NCI-H2196 treated with DMSO at 0.1 percent for 48 hours (cell line): ENCODE data around the gene AKAP13.

Experiments used
- DNase-seq: peaks from one replicate; lab custom pipeline; 2025; ENCODE audit not compliant: unreplicated experiment; lab: John Stamatoyannopoulos, UW

Gene AKAP13

DNA sequence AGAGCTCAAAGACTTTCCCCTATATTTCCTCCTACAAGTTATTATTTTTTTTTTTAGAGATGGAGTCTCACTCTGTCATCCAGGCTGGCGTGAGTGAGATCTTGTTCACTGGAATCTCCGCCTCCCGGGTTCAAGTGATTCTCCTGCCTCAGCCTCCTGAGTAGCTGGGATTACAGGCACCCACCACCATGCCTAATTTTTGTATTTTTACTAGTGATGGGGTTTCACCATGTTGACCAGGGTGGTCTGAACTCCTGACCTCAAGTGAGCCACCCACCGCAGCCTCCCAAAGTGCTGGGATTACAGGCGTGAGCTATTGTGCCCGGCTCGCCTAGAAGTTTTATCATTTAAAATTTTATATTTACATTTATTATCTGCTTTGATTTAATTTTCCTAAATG, 5.9 kb downstream of the AKAP13 start:
- no peak for DNase-seq

DNA sequence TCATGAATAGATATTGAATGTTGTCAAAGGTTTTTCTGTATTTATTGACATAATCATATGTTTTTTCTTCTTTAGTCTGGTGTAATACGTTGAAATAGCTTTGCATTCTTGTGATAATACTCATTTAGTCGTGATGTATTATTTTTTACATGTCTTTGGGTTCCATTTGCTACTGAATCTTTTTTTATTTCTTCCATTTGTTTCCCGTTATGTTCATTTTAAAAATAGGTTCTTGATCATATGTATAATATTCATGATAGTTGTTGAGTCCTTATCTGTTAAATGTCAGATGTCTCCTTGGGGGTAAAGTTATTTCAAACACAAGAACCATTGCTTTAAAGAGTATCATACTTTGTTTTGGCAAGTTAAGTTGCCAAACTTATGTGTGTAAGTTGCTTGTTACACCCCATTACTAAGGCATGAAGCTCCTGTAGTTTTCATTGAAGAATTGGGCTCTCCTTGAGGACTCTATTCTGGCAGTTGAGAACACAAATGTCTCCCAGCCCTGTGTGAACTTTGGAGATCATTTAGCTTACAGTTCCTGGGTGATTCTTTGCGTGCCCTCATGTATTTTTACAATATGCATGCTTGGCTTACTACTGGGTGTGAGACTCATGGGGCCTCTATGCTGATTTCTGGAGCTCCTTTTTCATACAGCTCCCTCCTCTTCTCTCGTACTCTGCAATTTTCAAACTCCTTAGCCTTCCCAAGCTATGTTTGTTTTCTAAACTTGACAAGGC, 8.3 kb downstream of the AKAP13 start:
- DNase-seq: no peak

- DNase-seq: no peak
Measured at GRCh38 chr15:85389306-85389650, 8.9 kb downstream of the AKAP13 start.

GRCh38 chr15:85389772-85390171, 9.4 kb downstream of the AKAP13 start:
- no peak for DNase-seq

DNA sequence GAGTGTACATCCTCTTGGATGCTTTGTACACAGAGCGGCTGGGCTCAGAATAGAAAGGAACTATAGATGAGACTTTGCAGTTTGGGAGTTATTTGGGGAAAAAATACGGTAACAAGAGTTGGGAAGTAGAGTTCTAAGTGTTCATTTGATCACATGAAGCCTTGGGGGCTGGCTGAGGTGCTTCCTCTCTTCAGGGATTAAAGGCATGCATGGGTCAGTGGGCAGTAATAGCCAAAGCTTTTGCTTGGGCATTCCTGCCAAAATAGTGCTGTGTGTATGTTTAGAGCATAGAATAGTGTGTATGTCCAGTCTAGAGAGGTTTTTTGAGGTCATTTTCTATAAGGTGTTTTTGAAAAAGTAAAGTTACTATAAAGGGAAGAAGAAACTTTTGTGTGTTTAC, 12.8 kb downstream of the AKAP13 start:
- DNase-seq: no peak

DNA sequence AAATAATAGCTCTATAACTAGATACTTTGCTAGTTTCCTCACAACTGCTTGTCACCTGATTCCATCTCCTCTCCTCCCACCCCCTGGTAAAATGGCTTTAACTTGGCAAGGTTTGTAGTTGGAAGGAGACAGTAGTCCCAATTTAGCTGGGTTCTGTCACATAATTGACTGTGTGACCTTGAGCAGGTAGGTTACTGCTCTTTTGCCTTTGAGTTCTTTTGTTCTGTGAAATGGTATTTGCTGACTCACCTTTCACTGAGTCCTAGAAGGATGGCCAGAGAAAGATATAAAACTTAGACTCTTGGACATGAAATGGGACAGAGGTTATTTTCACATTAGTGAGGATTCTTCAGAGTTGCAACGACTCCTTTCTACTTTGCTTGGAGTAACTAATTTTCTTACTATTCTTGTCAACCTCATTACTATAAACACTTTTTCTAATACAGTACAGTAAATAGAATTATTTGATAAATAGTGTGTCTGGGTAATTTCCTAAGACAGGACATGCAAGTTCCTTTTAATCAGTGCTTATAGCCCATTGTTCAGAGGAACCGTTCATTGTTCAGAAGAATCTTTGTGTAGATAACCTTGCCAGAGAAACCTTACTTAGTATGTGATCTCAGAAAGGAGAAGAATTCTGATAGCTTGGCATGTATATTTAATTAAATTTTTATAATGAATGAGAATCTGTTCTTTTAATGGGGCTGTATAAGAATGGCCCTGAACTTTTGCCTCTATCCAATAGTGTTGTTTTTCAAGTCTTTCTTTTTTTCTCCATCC, 14.3 kb downstream of the AKAP13 start:
- DNase-seq: no peak

DNA sequence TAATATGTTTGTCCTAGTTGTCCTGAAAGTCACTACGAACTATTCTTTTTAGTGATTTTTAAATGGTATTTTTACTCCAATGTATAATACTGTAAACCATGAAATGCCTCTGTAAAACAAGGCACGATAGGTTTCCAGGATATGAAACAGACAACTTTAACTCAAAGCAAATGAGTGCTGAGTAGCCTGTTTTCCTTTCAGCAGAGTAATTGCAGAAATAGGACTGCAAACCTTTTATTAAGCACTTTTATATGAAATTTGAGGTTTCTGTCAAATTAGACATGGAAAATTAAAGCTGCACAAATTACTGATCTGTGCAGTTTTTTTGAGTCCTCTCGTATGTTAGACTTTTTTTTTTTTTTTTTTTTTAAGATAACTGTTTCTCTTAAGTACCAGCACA, 16.2 kb downstream of the AKAP13 start:
- DNase-seq: no peak

GRCh38 chr15:85397151-85397550, 16.7 kb downstream of the AKAP13 start:
- DNase-seq: no peak

- DNase-seq: no peak
Measured at GRCh38 chr15:85397926-85398325, 17.5 kb downstream of the AKAP13 start.

DNA sequence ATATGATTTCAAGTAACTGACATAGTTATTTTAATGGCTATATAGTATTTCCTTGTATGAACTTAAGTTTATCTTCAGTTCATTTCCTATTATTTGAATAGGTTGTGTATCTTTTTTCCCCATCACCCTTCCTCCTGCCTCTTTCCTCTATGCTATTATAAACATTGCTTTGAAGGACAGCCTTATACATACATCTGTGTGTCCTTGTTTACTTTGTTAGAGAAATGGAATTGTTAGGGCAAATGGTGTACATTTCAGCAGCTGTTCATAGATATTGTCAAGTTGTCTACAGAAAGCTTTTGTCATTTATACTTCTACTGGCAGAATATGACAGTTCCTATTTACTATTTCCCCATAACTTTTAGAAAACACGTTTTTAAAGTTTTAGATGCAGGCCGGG, 18.4 kb downstream of the AKAP13 start:
- no peak for DNase-seq

DNA sequence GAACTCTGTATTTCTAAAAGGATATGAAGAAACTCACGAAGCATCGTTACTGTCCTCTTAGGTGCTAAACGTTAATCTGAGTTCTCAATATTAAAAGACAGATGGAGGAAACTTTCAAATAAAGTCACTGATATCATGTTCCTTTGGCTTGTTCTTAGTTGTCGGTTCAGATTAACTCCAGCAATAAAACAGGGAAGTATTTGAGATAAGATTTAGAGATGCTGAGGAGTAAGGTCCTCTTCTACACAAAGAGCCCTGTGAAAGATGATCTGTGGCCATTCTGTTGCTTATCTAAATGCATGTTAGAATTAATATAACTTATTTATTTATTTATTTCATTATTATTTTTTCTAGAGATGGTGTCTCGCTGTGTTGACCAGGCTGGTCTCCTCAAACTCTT, 19.2 kb downstream of the AKAP13 start:
- no peak for DNase-seq

- DNase-seq: no peak
Measured at GRCh38 chr15:85400606-85401005, 20.2 kb downstream of the AKAP13 start.

GRCh38 chr15:85401108-85401774, 20.8 kb downstream of the AKAP13 start:
- DNase-seq: no peak

DNA sequence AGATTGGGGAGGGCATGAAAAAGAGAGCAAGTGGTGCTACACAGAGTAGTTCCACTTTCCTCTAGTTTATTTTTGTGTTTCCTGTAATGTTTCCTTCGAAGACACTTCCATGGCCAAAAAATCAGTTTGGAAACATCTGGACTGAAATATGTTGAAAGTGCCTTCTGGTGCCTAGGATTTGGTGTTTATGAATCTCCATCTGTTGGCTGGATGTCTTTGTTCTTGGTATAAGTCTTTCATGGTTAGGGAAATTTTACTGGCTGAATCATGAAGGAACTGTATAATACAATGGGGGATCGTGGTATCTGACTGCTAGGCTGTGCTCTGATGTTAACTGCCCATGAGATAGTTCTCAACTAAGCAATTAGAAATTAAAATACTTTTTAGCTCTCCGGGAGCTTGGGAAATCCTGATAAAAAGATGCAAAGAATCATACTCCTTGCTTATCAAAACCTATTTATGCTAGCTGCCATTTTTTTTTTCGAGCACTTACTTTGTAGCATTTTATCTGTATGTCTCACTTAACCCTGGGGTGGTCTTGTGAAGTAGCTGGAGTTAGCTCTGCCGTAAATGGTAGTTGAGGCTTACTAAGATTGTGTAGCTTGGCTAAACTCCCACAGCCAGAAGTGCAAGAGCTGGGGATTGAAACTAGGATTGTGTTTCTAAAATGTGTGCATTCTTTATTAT, 21.9 kb downstream of the AKAP13 start:
- no peak for DNase-seq

GRCh38 chr15:85403745-85404144, 23.3 kb downstream of the AKAP13 start:
- DNase-seq: no peak

DNA sequence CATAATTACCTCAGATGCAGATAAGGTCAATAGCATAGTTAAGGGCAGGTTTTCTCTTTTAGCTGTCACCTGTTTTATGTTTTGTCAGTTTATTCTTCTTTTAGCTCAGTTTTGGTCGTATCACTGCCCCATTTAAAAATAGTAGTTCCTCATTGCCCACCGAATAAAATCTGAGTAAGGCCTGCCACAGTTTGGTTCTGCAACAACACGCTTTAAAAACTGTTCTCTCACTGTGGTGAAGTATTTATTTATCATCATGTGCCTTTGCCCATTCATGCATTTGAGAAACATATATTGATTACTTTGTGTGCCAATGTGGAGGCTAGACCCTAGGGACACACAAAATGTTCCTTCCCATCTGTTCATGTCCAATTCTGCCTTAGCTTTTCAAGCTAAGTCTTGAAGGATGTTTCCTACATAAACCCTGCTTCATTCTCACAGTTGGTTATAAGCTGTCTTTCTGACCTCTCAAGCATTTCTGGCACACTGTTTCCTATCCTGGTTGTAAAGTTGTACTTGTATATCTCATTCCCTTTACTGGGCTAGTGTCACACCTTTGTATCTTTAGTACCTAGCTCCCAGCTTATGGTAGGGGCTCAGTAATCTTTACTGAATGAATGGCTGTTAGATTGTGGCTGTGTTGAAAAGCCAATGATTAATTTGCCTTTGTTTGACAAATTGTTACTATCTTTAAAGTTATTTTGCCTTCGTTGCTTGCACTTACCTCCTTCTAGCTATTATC, 23.9 kb downstream of the AKAP13 start:
- no peak for DNase-seq

- no peak for DNase-seq
Measured at GRCh38 chr15:85404918-85405866, 24.8 kb downstream of the AKAP13 start.

GRCh38 chr15:85406916-85407315, 26.5 kb downstream of the AKAP13 start:
- no peak for DNase-seq

DNA sequence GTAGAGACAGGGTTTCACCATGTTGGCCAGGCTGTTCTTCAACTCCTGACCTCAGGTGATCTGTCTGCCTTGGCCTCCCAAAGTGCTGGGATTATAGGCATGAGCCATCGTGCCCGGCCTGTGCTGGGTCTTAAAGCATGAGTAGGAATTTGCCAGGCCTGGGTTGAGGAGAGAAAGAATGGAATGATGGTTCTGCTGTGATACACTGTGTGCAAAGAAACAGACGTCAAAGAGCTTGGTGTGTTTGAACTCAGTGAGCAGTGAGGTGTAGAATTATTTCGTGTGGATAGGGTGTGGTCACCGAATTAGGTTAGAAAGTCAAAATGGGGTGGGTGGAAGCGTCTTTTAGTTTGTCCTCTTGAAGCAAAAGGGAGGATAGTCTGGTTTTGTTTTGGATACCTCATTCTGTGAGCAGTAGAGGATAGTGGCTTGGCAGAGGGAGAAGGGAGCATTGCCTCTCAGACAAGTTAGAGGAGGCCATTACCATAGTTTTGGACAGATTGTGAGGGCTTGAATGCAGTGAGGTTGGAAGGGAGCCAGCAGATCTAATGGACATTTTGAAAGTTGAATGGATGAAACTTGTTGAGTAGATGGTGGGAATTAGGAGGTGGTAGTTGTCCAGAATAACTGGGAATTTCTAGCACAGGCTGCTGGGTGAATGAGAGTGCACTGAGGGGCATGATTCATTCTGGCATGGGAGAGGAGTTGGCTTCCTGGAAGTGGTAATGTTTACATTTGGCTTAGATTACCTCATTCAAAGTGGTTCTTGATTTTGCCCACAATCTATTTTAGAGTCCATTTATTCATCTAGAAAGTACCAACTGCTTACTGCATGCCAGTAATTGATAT, 27.2 kb downstream of the AKAP13 start:
- no peak for DNase-seq
